HepG2 (cell line): ENCODE results near the gene IL17C. TPM values are rescaled to one million over a fixed set of nuclear protein-coding genes. Genes with fewer than 3 reads are reported as not detected.
A peak's percentile ranks its signal among the peaks of the same experiment; 100 is the strongest.

Source experiments
- ADNP ChIP-seq: sonication (generic); formaldehyde crosslinking; IDR thresholded peaks from 2 replicates; pipeline ENCODE4 v1.4.0; 2020; ENCODE audit warnings: missing genetic modification reagents
- AKAP8 ChIP-seq: sonication (generic); formaldehyde crosslinking; IDR thresholded peaks from 2 replicates; pipeline ENCODE4 v1.5.1; 2020; ENCODE audit warnings: mild to moderate bottlenecking, missing genetic modification reagents
- CHCHD3 ChIP-seq: sonication (generic); formaldehyde crosslinking; IDR thresholded peaks from 2 replicates; pipeline ENCODE4 v1.8.0; 2022; ENCODE audit warnings: mild to moderate bottlenecking, missing genetic modification reagents, moderate library complexity
- FIP1L1 ChIP-seq: fragments of 200-400 bp; formaldehyde crosslinking; IDR thresholded peaks from 2 replicates; pipeline ENCODE4 v1.6.1; 2018; ENCODE audit warnings: low read depth, mild to moderate bottlenecking, low read length, moderate library complexity, borderline replicate concordance; ENCODE audit not compliant: insufficient read depth
- GTF2F1 ChIP-seq: fragments of 150-350 bp; IDR thresholded peaks from 2 replicates; pipeline ENCODE4 v1.6.1; 2014; ENCODE audit warnings: low read length
- HMG20B ChIP-seq: conservative IDR thresholded peaks from 2 replicates; pipeline ENCODE4 v1.6.1; 2016; ENCODE audit warnings: missing genetic modification reagents, missing compliant biosample characterization
- MED13 ChIP-seq: sonication (generic); formaldehyde crosslinking; IDR thresholded peaks from 2 replicates; pipeline ENCODE4 v1.5.0; 2020; ENCODE audit warnings: missing genetic modification reagents
- NR2F1 ChIP-seq, 2 experiments: fragments of 450-650 bp in 1 of 2; formaldehyde crosslinking in 1 of 2; IDR thresholded peaks; 2 replicates each; pipeline versions ENCODE4 v1.5.0 to v1.6.1; 2016 to 2020; ENCODE audit warnings: mild to moderate bottlenecking in 1 of 2, missing compliant biosample characterization in 1 of 2, missing genetic modification reagents in 1 of 2, moderate library complexity in 1 of 2
- NRL ChIP-seq: sonication (generic); formaldehyde crosslinking; IDR thresholded peaks from 2 replicates; pipeline ENCODE4 v1.5.0; 2020; ENCODE audit warnings: missing genetic modification reagents, mild to moderate bottlenecking, moderate library complexity, borderline replicate concordance
- PHF5A ChIP-seq: IDR thresholded peaks from one replicate; pipeline ENCODE4 v1.6.1; 2018; ENCODE audit warnings: low read depth, missing genetic modification reagents; ENCODE audit not compliant: unreplicated experiment
- POLR2G ChIP-seq: fragments of 200-400 bp; formaldehyde crosslinking; IDR thresholded peaks from 2 replicates; pipeline ENCODE4 v1.6.1; 2018; ENCODE audit warnings: mild to moderate bottlenecking, low read depth, low read length, moderate library complexity
- RFXANK ChIP-seq: IDR thresholded peaks from 2 replicates; pipeline ENCODE4 v1.6.1; 2016
- SIX1 ChIP-seq: sonication (generic); formaldehyde crosslinking; IDR thresholded peaks from 2 replicates; pipeline ENCODE4 v1.4.0; 2020; ENCODE audit warnings: missing genetic modification reagents, borderline replicate concordance
- U2AF1 ChIP-seq: fragments of 200-400 bp; formaldehyde crosslinking; optimal IDR thresholded peaks from 2 replicates; pipeline ENCODE3; 2017; ENCODE audit warnings: mild to moderate bottlenecking, low read depth, low read length
- ZNF282 ChIP-seq: fragments of 450-650 bp; IDR thresholded peaks from 2 replicates; pipeline ENCODE4 v1.6.1; 2018; ENCODE audit not compliant: partially characterized antibody
- ZNF333 ChIP-seq: sonication (generic); formaldehyde crosslinking; IDR thresholded peaks from 2 replicates; pipeline ENCODE4 v1.4.0; 2020; ENCODE audit warnings: mild to moderate bottlenecking, missing genetic modification reagents, borderline replicate concordance
- polyA plus RNA-seq, 8 experiments: library from polyadenylated mRNA; depleted of rRNA in 3 of 8; stranded (reverse) in 7 of 8; unstranded in 1 of 8; fragments of >200 nt; fragmentation: Illumina TruSeq in 4 of 8; extraction: Trizol in 4 of 8; gene quantifications; 2 replicates each; pipeline versions ENCODE4 v1.2.1 to v1.2.3, GENCODE V29; 2011 to 2016; ENCODE audit warnings: low read depth in 4 of 8, missing spikeins in 1 of 8, mixed read lengths in 1 of 8; ENCODE audit not compliant: insufficient read depth in 1 of 8
- total RNA-seq, 5 experiments: library from RNA; depleted of rRNA; stranded (reverse); fragments of >200 nt; fragmentation: Illumina TruSeq; extraction: Trizol; gene quantifications; 2 replicates each; pipeline ENCODE4 v1.2.3, GENCODE V29; 2016; ENCODE audit warnings: low read depth in 1 of 5
- TF ChIP-seq, protein P1 (sequence below): IDR thresholded peaks from 2 replicates; pipeline ENCODE4 v1.6.1; 2016; ENCODE audit warnings: low read depth, missing genetic modification reagents, missing compliant biosample characterization
- TF ChIP-seq, protein P2 (sequence below): sonication (generic); formaldehyde crosslinking; IDR thresholded peaks from 2 replicates; pipeline ENCODE4 v1.4.0; 2020; ENCODE audit warnings: mild to moderate bottlenecking, missing genetic modification reagents
- TF ChIP-seq, protein P3 (sequence below): sonication (generic); formaldehyde crosslinking; IDR thresholded peaks from 2 replicates; pipeline ENCODE4; 2020; ENCODE audit warnings: missing genetic modification reagents, mild to moderate bottlenecking, borderline replicate concordance

Gene IL17C
- total and polyA plus RNA-seq, 2 of the 13 experiments (the other 11 are each of a cell fraction or from before 2014, with no cell fraction given) = not detected

GRCh38 chr16:88651276-88651988 lies 13.1 kb downstream of the IL17C start (continued):
- TF ChIP-seq, protein P1, sequence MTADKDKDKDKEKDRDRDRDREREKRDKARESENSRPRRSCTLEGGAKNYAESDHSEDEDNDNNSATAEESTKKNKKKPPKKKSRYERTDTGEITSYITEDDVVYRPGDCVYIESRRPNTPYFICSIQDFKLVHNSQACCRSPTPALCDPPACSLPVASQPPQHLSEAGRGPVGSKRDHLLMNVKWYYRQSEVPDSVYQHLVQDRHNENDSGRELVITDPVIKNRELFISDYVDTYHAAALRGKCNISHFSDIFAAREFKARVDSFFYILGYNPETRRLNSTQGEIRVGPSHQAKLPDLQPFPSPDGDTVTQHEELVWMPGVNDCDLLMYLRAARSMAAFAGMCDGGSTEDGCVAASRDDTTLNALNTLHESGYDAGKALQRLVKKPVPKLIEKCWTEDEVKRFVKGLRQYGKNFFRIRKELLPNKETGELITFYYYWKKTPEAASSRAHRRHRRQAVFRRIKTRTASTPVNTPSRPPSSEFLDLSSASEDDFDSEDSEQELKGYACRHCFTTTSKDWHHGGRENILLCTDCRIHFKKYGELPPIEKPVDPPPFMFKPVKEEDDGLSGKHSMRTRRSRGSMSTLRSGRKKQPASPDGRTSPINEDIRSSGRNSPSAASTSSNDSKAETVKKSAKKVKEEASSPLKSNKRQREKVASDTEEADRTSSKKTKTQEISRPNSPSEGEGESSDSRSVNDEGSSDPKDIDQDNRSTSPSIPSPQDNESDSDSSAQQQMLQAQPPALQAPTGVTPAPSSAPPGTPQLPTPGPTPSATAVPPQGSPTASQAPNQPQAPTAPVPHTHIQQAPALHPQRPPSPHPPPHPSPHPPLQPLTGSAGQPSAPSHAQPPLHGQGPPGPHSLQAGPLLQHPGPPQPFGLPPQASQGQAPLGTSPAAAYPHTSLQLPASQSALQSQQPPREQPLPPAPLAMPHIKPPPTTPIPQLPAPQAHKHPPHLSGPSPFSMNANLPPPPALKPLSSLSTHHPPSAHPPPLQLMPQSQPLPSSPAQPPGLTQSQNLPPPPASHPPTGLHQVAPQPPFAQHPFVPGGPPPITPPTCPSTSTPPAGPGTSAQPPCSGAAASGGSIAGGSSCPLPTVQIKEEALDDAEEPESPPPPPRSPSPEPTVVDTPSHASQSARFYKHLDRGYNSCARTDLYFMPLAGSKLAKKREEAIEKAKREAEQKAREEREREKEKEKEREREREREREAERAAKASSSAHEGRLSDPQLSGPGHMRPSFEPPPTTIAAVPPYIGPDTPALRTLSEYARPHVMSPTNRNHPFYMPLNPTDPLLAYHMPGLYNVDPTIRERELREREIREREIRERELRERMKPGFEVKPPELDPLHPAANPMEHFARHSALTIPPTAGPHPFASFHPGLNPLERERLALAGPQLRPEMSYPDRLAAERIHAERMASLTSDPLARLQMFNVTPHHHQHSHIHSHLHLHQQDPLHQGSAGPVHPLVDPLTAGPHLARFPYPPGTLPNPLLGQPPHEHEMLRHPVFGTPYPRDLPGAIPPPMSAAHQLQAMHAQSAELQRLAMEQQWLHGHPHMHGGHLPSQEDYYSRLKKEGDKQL (CRISPR knock-in tag) = peak; percentile 37; the same call in 1 of the 2 replicates
- TF ChIP-seq ADNP (CRISPR knock-in tag) (no peak), ZNF333 (no peak), U2AF1 (peak; percentile 72), NRL (CRISPR knock-in tag) (peak; percentile 15; the same call in 1 of the 2 replicates), CHCHD3 (CRISPR knock-in tag) (no peak), MED13 (CRISPR knock-in tag) (no peak), RFXANK (CRISPR knock-in tag) (no peak), NR2F1 (CRISPR knock-in tag; IDR thresholded peaks at IDR 0.05) (peak; percentile 64; a peak in 3 of 4 replicates), HMG20B (CRISPR knock-in tag) (peak; percentile 89), POLR2G (peak; percentile 78), GTF2F1 (no peak), ZNF282 (no peak), AKAP8 (CRISPR knock-in tag) (peak; percentile 99), PHF5A (CRISPR knock-in tag) (peak; percentile 98), FIP1L1 (0 out of 2 replicates have a peak, but pooled peaks have one; percentile 60), SIX1 (CRISPR knock-in tag) (no peak)
- TF ChIP-seq, protein P2, sequence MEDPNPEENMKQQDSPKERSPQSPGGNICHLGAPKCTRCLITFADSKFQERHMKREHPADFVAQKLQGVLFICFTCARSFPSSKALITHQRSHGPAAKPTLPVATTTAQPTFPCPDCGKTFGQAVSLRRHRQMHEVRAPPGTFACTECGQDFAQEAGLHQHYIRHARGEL (CRISPR knock-in tag) = 0 out of 2 replicates have a peak, but pooled peaks have one; percentile 46
- TF ChIP-seq, protein P3, sequence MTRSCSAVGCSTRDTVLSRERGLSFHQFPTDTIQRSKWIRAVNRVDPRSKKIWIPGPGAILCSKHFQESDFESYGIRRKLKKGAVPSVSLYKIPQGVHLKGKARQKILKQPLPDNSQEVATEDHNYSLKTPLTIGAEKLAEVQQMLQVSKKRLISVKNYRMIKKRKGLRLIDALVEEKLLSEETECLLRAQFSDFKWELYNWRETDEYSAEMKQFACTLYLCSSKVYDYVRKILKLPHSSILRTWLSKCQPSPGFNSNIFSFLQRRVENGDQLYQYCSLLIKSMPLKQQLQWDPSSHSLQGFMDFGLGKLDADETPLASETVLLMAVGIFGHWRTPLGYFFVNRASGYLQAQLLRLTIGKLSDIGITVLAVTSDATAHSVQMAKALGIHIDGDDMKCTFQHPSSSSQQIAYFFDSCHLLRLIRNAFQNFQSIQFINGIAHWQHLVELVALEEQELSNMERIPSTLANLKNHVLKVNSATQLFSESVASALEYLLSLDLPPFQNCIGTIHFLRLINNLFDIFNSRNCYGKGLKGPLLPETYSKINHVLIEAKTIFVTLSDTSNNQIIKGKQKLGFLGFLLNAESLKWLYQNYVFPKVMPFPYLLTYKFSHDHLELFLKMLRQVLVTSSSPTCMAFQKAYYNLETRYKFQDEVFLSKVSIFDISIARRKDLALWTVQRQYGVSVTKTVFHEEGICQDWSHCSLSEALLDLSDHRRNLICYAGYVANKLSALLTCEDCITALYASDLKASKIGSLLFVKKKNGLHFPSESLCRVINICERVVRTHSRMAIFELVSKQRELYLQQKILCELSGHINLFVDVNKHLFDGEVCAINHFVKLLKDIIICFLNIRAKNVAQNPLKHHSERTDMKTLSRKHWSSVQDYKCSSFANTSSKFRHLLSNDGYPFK (CRISPR knock-in tag) = peak; percentile 74
